Effector CD8-positive, alpha-beta T cell (primary cell): ENCODE measurements around the gene DNTT.

Experiments
- DNase-seq: peaks from one replicate; lab custom pipeline; 2025; lab: John Stamatoyannopoulos, UW
- total RNA-seq, 4 experiments: gene quantifications; one replicate each; lab custom pipeline; 2026; lab: John Stamatoyannopoulos, UW

Gene DNTT
- total RNA-seq: 0 reads per million in 4 experiments

DNA sequence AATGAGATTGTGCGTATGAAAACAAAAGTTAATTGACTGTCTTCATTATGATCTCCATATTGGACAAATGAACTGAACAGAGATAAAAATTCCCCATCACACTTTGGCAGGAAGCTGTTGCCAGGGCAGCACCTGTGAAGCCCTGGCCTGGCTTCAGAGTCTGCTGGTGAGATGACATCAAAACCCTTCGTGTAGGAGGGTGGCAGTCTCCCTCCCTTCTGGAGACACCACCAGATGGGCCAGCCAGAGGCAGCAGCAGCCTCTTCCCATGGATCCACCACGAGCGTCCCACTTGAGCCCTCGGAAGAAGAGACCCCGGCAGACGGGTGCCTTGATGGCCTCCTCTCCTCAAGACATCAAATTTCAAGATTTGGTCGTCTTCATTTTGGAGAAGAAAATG is at the start of gene DNTT:
Gene DNTT, plus strand, starts transcription at position 205 of the 400 bp plus-strand sequence. Its CDS starts 64 bp downstream, at position 269.
- DNase-seq: no peak

GRCh38 chr10:96254976-96255375 is 49.3 kb upstream of the DNTT start:
- DNase-seq: no peak

DNA sequence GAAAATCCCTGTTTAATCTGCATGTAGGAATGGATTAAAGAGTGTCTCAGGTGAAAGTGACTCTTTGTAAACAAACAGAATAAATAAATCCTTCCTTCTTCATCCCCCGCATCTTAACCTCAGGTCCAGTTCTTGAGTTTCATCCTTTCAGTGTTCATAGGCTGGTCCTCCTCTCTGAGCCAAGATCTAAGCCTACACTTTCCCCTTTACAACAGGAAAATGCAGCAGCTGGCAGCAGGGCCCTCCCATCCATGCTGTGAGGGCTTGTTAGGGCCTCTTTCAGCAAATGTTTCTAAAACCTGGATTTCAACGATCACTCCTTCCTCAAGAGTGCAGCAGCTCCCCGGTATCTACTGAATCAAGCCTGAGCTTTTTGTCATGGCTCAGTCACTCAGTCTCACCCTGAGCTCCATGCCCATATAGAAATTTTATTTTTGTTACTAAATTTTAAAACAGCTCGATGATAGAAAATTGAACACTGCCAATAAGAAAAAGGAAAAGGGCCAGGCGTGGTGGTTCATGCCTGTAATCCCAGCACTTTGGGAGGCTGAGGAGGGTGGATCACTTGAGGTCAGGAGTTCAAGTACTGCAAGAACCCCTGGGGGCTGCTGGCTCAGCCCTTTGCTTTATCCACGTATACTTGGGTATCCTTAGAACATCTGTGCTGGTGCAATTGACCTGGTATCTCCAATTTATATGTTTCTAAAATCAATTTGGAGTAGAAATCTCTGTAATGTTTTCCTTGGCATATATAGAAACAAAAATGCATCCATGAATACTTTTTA is 48.5 kb upstream of the DNTT start:
- DNase-seq: no peak

DNA sequence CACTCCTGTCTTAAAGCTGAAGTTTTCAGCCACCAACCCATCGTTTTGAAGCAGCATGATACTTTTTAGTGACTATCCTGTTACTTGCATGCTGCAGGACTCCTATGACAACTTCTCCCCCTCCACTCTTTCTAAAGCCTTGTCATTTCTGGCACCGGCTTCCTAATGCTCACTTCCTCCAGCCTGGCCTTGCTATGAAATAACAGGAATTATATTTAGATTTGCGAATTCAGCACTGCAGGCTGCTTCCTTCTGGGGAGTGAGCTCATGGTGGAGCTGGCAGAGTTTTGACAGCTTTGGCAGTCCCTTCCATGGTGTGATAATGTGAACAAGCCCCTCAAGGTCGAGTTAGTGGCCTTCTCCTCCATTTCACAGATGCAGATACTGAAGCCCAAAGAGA is 46.3 kb upstream of the DNTT start:
- no peak for DNase-seq

DNA sequence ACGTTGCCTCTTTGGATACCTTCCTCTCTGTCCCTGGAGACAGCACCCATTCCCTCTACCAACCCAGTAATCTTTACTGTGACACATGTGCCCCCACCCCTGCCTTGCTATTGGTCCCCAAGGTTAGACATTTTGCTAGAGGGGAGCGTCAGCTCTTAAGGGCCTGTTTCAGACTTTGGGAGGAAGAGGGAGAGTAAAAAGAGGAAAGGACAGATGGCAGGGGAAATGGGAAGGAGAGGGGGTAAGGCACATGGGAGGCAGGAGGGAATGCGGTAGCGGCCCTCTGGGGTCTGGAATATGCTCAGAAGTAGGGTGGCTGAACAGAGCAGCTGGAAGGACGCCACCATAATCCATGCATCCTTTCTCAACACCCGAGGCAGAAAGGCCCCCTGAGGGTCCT is 45.1 kb upstream of the DNTT start:
- DNase-seq: no peak

DNA sequence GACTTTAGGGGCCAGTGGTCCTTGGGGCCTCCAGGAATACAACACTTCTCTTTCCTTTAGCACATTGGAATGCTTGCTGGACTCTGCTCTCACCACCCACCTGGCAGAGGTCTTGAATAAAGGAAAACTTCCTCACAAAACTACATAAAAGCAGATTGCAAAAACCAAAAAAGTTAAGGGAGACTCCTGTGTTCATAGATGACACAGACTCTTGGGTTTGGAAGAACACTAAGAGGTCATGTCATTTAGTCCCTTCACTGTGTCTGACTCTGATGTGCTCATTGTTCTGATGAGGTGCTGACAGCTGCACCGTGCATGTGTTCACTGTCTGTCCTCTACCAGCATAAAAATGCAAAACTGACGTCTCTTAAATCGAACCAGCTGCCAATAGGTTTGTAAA is 44.2 kb upstream of the DNTT start:
- no peak for DNase-seq

GRCh38 chr10:96261132-96261531 is 43.1 kb upstream of the DNTT start:
- DNase-seq: no peak

DNA sequence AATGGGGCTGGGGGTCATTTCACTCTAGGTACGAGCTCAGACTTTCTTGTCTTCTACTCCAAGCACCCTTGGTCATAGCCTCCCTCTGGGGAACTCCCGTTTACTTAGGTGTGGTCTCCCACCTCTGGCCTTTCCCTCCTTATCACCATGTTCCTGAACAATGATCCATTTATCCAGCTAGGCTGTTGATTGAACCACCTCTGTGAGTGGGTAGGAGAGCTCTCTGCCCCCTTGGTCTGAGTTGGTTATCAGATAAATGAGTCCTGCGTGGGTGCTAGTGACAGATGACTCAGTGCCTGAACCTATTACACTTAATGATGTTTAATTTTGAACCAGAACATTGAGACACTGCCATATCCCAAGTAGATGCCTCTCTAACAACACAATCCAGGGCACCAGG is 42.3 kb upstream of the DNTT start:
- no peak for DNase-seq

GRCh38 chr10:96263176-96263575 is 41.1 kb upstream of the DNTT start:
- no peak for DNase-seq

GRCh38 chr10:96263669-96264068 is 40.6 kb upstream of the DNTT start:
- DNase-seq: no peak

GRCh38 chr10:96264938-96265337 is 39.3 kb upstream of the DNTT start:
- DNase-seq: no peak

- DNase-seq: no peak
These were observed 38.0 kb upstream of the DNTT start for GRCh38 chr10:96266118-96266770.

GRCh38 chr10:96267234-96267705 is 37.0 kb upstream of the DNTT start:
- DNase-seq: no peak

DNA sequence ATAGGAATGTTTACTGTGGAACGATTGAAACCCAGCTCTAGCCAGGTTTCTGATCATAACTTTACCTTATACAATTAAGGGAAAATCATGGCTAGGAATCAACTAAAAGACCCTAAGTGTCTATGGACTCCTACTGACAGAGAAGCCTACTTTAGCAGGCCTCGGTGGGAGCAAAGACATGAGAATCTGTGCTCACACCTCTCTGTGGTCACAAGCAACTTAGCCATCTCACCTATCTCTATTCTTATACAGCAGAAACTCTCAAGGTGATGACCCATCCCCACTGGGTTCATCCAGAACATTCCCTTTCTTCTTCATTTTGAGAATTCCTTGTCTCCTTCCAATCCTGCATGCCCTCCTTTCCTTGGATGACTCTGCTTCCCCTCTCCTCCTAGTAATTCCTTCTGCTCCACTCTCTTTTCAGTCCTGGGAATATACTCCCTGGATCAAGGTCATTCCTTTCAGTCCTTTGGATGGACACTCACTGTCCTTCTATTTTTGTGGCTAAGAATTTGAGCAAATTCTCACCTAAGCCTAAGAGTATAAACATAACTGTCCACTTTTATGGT is 35.8 kb upstream of the DNTT start:
- DNase-seq: no peak

GRCh38 chr10:96269438-96270300 is 34.6 kb upstream of the DNTT start:
- no peak for DNase-seq

DNA sequence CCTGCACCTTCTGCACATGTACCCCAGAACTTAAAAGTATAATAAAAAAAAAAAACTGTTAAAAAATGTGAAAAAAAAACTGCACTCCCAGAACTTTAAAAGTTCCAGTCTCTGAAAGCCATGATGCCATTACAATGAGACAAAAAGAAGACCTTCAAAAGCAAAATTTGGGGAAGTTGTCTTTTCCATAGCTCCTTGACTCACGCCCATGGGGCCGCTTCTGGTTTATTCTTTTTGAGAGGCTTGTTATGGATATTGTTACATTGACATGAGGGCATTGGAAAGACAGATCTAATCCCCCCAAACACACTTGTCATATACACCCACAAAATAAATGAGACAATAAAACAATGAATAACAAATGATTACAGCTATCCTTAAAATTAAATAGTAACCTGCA is 33.7 kb upstream of the DNTT start:
- no peak for DNase-seq

- no peak for DNase-seq
These were observed 33.0 kb upstream of the DNTT start, which contains the start of gene BLNK for GRCh38 chr10:96271016-96271815. BLNK (minus strand) TSS chr10:96271569; CDS start chr10:96271398, 171 bp downstream.

- no peak for DNase-seq
These were observed 31.6 kb upstream of the DNTT start for GRCh38 chr10:96272316-96273280.

DNA sequence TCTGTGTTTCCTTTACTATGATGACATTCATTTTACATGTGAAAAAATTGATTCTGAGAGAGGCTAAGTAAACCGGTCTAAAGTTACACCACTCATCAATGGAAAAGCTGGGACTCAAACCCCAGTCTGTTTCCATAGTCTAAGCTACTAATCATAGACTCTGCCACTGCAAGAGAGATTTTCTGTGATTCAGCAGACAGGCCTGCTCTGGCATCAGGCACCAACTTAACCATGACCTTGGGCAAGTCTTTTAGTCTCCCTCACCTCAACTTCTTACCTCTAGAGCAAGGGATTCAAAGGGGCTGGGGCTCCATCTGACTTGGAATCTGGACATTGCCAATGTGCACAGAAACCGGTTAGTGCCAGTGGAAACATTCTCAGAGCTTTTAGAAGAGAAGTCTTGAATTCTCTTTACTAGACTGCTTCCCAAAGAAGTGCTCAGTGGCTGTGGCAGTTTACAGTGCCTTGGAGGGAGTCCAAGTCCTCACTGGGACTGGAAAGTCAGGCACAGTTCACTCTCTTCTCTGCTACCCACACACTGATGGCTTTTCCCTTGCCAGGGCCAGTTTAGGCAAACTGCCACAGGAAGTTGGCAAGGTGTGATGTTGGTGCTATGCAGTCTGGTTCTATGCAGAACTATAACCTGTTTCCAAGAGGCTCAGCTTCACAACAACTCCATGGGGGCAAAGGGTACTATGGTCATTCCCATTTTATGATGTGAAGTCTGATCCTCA is 28.4 kb upstream of the DNTT start:
- DNase-seq: no peak
